Erythroblast (primary cell): ENCODE data around the gene SDF2.

Experiments
- GATA1 ChIP-seq: IDR thresholded peaks from 2 replicates; pipeline ENCODE4 v1.6.1; 2011; ENCODE audit warnings: low read depth, mild to moderate bottlenecking, control low read depth, low read length, moderate library complexity
- POLR2A ChIP-seq: IDR thresholded peaks from 2 replicates; pipeline ENCODE4 v1.6.1; 2011; ENCODE audit warnings: mild to moderate bottlenecking, low read length

GRCh38 chr17:28623696-28624095 is 38.0 kb downstream of the SDF2 start:
- TF ChIP-seq POLR2A (no peak), GATA1 (no peak)
